Large intestine (tissue), 3 donors: ENCODE measurements around the gene PSMA6. TPM values are rescaled to one million over a fixed set of nuclear protein-coding genes. Genes with fewer than 3 reads are reported as not detected.
"Not testable (repeated sequence)": the region's sequence is repeated elsewhere in the genome, so short reads cannot be mapped to it uniquely, and the experiment has no call there.

Experiments used
- DNase-seq, 2 donors: peaks; one replicate each; pipeline versions ENCODE4 v3.0.0 to v3.0.0-alpha.2; 2013
- H3K27ac ChIP-seq: one replicate; pipeline ENCODE4 v1.5.1; 2013; ENCODE audit warnings: low read length
- H3K27me3 ChIP-seq: 2 replicates; pipeline ENCODE4 v1.6.1; 2013; ENCODE audit warnings: low read length; ENCODE audit not compliant: control insufficient read depth, insufficient read depth
- H3K36me3 ChIP-seq: 2 replicates; pipeline ENCODE4 v1.6.1; 2013; ENCODE audit warnings: low read length; ENCODE audit not compliant: control insufficient read depth, insufficient read depth
- H3K4me1 ChIP-seq: one replicate; pipeline ENCODE4 v1.6.1; 2013; ENCODE audit warnings: low read length; ENCODE audit not compliant: control insufficient read depth, insufficient read depth
- H3K4me3 ChIP-seq: one replicate; pipeline ENCODE4 v1.5.1; 2013; ENCODE audit warnings: low read length
- H3K9me3 ChIP-seq: one replicate; pipeline ENCODE4 v1.6.1; 2013; ENCODE audit warnings: mild to moderate bottlenecking, low read depth, low read length, moderate library complexity; ENCODE audit not compliant: control insufficient read depth
- WGBS: methylation state at CpG from one replicate; pipeline ENCODE4 v1.1.5; 2013; ENCODE audit warnings: low lambda C conversion rate; ENCODE audit not compliant: insufficient coverage; 5-methylcytosine and 5-hydroxymethylcytosine counted together
- polyA plus RNA-seq: library from polyadenylated mRNA; unstranded; fragments of 120-200 nt; gene quantifications from one replicate; pipeline ENCODE4 v1.2.1, GENCODE V29; 2013

Gene PSMA6
- polyA plus RNA-seq, 1 donor = 163 TPM

DNA sequence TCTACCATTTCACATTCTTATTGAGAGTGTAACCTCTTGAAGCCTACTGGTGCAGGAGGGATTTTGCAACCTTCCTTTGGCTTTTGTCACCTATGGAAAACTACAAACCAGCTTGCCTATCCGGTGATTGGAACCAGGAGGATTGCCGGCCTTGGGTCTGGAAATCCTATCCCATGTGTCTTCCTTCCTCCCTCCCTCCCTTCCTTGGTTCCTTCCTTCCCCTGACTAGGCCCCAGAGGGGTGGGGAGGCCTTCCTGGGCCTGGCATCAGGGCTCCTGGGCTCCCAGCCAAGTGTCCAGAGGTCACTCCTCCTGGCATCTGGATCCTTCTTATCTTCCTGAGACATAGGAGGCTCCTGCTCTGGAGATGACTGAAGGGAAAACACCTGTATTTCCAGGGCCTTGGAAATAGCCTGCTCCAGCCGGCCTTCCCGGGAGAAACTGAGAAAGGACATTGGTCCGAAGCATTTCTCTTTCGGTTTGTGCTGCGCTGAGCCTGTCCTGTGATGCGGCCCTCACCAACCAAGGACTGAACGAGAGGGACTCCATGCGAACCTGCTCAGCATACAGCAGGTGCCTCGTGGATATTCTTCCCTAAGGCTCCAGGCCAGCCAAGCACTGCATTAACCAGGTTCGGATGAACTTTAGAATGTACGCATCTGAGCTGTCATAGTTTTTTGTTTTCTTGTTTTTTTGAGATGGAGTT lies 43.4 kb downstream of the PSMA6 start:
- no peaks in the 10 kb centered on the region for H3K36me3 ChIP-seq
- DNase-seq = peak; percentile 97 to 99
- H3K9me3 ChIP-seq = no peaks in the 10 kb centered on the region
- H3K27ac ChIP-seq = peak overlapping the region; percentile 97
- H3K4me3 ChIP-seq = peak overlapping the region; percentile 12
- H3K27me3 ChIP-seq = no peaks in the 10 kb centered on the region
- peaks cover 74% of the 10 kb centered on the region for H3K4me1 ChIP-seq
- WGBS = 0% methylated on average over 1 of the region's 13 CpGs

DNA sequence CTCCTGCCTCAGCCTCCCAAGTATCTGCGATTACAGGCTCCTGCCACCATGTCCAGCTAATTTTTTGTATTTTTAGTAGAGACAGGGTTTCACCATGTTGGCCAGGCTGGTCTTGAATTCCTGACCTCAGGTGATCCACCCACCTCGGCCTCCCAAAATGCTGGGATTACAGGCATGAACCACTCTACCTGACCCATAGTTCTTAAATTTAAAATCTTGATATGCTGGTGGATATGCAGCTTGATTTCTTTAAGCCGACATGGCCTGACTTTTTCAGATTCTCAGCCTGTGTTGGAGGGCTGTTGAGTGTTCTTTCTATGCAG lies 44.0 kb downstream of the PSMA6 start:
- H3K4me1 ChIP-seq = peaks cover 77% of the 10 kb centered on the region
- not testable (repeated sequence) for H3K36me3 ChIP-seq, DNase-seq, H3K9me3 ChIP-seq, H3K27me3 ChIP-seq
- no CpG with 5 or more reads among the region's 3 CpGs for whole genome bisulfite sequencing
- H3K4me3 ChIP-seq = peak overlapping the region; percentile 12
- H3K27ac ChIP-seq = peak overlapping the region; percentile 97

- DNase-seq = peak; percentile 76 to 88
- H3K4me3 ChIP-seq = no peak overlapping the region
- 44% methylated on average over 2 of the region's 28 CpGs for WGBS
These were observed 44.5 kb downstream of the PSMA6 start for GRCh38 chr14:35336494-35337268.

DNA sequence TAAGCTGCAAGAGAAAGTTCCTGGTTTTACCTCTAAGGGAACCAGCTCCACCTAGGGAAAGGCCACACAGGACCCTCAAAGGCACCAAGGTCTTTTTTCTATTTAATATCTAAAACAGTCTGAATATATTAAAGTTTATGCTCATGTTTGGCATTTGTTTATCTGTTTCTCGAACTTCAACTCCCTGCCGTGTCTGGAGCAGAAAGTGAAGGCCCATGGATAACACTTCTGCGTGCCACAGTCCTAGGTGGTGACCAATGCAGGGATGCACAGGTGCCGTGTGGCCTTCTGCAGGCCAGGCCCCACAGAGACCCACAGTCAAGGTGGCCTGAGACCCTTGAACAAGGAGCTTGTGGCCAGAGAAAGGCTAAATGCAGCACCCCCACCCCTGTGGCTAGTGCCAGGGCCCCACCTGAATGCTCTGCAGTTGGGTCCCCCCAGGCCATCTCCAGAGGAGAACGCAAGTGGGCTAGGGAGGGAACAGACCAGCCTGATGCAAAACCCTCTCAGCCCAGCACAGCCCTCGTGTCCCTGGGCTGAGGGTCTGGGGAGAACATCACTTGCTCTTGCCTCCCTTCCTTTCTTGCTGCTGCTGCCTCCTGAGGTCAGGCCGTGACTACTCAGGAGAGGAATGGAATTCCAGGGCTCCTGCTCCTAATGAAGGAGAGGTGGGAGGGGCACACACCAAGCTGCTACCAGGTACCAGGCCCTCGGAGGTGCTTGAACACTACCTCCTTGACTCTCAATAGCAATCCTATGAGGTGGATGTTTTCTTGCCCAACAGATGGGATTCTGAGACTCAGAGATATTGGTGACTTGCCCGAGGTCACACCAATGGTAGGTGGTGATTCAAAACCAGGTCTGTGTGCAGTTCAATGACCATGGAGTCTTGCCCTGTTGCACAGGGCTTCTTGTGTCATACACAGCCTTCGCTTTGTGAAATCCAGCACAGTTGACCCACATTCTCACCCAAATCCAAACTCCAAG lies 45.4 kb downstream of the PSMA6 start:
- no peak overlapping the region for H3K4me3 ChIP-seq
- no peaks in the 10 kb centered on the region for H3K9me3 ChIP-seq
- H3K27ac ChIP-seq = peak overlapping the region; percentile 97
- peaks cover 79% of the 10 kb centered on the region for H3K4me1 ChIP-seq
- DNase-seq = peak in 1 of 2 donors; percentile 61
- H3K27me3 ChIP-seq = no peaks in the 10 kb centered on the region
- no peaks in the 10 kb centered on the region for H3K36me3 ChIP-seq
- no CpG with 5 or more reads among the region's 10 CpGs for WGBS

More at GRCh38 chr14:35336494-35337268, 44.5 kb downstream of the PSMA6 start:
- Histone ChIP-seq H3K27me3 (no peaks in the 10 kb centered on the region), H3K4me1 (peaks cover 79% of the 10 kb centered on the region), H3K36me3 (no peaks in the 10 kb centered on the region), H3K9me3 (no peaks in the 10 kb centered on the region), H3K27ac (peak overlapping the region; percentile 97)

DNA sequence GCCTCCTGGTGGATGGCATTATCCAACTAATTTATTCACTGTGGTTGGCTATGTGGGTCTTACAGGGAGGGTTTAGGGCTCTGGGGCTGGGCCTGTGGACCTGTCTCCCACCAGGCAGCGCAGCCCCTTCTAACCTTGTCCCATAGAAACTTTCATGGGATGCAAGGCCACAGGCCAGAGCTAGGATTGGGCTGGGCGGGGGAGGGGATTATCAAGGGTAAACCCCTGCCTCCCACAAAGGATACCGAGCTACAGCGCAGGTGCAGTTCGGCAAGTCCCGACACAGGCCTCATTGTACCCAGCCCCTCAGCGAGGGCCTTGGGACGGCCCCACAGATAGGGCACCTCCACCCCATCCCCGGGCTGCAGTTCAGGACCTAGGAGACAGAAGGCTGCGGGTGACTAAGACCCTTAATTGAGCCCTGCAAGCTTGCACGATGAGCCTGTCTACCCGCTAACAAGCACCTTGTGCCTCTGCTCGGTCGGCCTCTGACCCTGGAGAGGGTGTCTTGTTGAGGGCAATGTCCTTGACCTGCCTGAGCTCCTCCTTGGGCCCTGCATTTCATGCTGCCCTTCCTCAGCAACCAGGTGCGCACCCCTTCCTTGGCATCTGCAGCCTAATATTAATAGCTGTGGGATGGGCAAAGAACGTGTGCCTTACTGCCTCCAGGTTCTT lies 46.7 kb downstream of the PSMA6 start:
- no peak overlapping the region for H3K4me3 ChIP-seq
- H3K27ac ChIP-seq = no peak overlapping the region
- peaks cover 72% of the 10 kb centered on the region for H3K4me1 ChIP-seq
- no peak for DNase-seq
- no peaks in the 10 kb centered on the region for H3K36me3 ChIP-seq
- WGBS = no CpG with 5 or more reads among the region's 16 CpGs
- no peaks in the 10 kb centered on the region for H3K27me3 ChIP-seq
- H3K9me3 ChIP-seq = no peaks in the 10 kb centered on the region

GRCh38 chr14:35339761-35340406 lies 47.7 kb downstream of the PSMA6 start:
- Histone ChIP-seq H3K9me3 (no peaks in the 10 kb centered on the region), H3K36me3 (no peaks in the 10 kb centered on the region), H3K27me3 (no peaks in the 10 kb centered on the region), H3K4me1 (peaks cover 67% of the 10 kb centered on the region), H3K27ac (no peak overlapping the region), H3K4me3 (no peak overlapping the region)
- DNase-seq = no peak
- WGBS = no CpG with 5 or more reads among the region's 12 CpGs

- H3K4me1 ChIP-seq = peaks cover 57% of the 10 kb centered on the region
- no peaks in the 10 kb centered on the region for H3K9me3 ChIP-seq
- no peaks in the 10 kb centered on the region for H3K36me3 ChIP-seq
- 100% methylated on average over 1 of the region's 14 CpGs for WGBS
- H3K27ac ChIP-seq = no peak overlapping the region
- H3K4me3 ChIP-seq = no peak overlapping the region
- no peak for DNase-seq
- no peaks in the 10 kb centered on the region for H3K27me3 ChIP-seq
These were observed 48.7 kb downstream of the PSMA6 start for GRCh38 chr14:35340616-35341453.

GRCh38 chr14:35341454-35341750 lies 49.2 kb downstream of the PSMA6 start:
- H3K27ac ChIP-seq = peak overlapping the region; percentile 47
- H3K27me3 ChIP-seq = no peaks in the 10 kb centered on the region
- H3K36me3 ChIP-seq = no peaks in the 10 kb centered on the region
- DNase-seq = no peak
- no peaks in the 10 kb centered on the region for H3K9me3 ChIP-seq
- peaks cover 51% of the 10 kb centered on the region for H3K4me1 ChIP-seq
- WGBS = no CpG with 5 or more reads among the region's 4 CpGs
- no peak overlapping the region for H3K4me3 ChIP-seq
